Measurements from ENCODE around the gene NQO2. TPM values are rescaled to one million over a fixed set of nuclear protein-coding genes. Genes with fewer than 3 reads are reported as not detected.
"Not testable (repeated sequence)": the region's sequence is repeated elsewhere in the genome, so short reads cannot be mapped to it uniquely, and the experiment has no call there.

NQO2 gene
- total and polyA plus RNA-seq, 10 donors: 16.3 to 55.1 (median 30.7) TPM

DNA sequence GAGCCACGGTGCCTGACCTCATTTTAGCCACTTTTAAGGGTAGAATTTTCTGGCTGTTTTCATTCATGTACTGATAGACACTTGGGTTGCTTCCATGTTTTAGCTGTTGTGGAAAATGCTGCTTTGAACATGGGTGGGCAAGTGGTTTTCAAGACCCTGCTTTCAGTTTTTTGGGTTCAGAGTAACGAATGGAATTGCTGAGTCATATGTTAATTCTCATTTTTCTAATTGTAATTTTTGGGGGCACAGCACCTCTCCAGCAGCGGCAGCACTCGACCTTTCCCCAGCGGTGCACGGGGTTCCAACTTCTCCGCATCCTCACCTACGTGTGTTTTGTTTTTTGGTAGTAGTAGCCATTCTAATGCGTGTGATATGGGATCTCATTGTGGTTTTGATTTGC is 5.4 kb downstream of the NQO2 start:
- 88 to 93% (median 92%) methylated on average over 9 of the region's 9 CpGs for WGBS, 5 donors
- H3K27ac ChIP-seq: no peak overlapping the region
- no peak for DNase-seq

DNA sequence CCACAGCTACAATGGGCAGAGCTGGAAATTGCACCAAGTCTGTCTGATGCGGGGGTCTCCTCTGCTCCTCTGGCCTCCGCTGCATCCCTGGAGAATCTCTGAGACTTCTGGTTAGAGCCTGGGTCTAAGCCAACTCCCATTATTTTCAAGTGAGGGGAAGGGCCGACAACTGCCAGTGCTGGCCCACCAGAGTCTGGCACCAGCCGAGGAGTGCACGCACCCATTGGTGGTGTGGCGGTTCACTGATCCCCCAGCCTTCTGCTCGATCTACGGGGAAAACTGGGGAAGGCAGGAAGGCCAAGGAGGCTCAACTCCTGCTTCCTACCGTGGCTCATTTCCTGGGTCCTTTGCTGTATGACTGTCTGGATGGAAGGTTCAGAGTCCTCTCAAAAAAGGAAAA is 6.2 kb downstream of the NQO2 start:
- Histone ChIP-seq H3K36me3 (peaks cover 0 to 73% (median 29%) of the 10 kb centered on the region in 6 donors), H3K4me3 (no peak overlapping the region), H3K9me3 (peaks cover 0 to 10% (median 7%) of the 10 kb centered on the region in 8 donors), H3K4me1 (peaks cover 6 to 22% (median 16%) of the 10 kb centered on the region in 6 donors), H3K27ac (no peak overlapping the region), H3K27me3 (replicated peaks in 1 of 7) (no peaks in the 10 kb centered on the region)
- intact Hi-C loops (cut with DNase I; ENCODE audit: low total_unique reads): no loop called here
- 91 to 97% (median 95%) methylated on average over 8 to 9 of the region's 9 CpGs for WGBS, 5 donors
- no peak for TF ChIP-seq POLR2AphosphoS5 (IDR thresholded peaks at IDR 0.05)
- TF ChIP-seq, protein P1, sequence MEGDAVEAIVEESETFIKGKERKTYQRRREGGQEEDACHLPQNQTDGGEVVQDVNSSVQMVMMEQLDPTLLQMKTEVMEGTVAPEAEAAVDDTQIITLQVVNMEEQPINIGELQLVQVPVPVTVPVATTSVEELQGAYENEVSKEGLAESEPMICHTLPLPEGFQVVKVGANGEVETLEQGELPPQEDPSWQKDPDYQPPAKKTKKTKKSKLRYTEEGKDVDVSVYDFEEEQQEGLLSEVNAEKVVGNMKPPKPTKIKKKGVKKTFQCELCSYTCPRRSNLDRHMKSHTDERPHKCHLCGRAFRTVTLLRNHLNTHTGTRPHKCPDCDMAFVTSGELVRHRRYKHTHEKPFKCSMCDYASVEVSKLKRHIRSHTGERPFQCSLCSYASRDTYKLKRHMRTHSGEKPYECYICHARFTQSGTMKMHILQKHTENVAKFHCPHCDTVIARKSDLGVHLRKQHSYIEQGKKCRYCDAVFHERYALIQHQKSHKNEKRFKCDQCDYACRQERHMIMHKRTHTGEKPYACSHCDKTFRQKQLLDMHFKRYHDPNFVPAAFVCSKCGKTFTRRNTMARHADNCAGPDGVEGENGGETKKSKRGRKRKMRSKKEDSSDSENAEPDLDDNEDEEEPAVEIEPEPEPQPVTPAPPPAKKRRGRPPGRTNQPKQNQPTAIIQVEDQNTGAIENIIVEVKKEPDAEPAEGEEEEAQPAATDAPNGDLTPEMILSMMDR (IDR thresholded peaks at IDR 0.05 in 8 of 11, conservative IDR thresholded peaks at IDR 0.05 in 3 of 11): no peak
- no peak for TF ChIP-seq POLR2A (IDR thresholded peaks at IDR 0.05)
- DNase-seq: no peak

More for the DNA sequence above, 5.4 kb downstream of the NQO2 start:
- peaks cover 0 to 2% (median 0%) of the 10 kb centered on the region in 8 donors for H3K9me3 ChIP-seq
- intact Hi-C loops (cut with DNase I; ENCODE audit: low total_unique reads): no loop called here
- peaks cover 12 to 30% (median 24%) of the 10 kb centered on the region in 6 donors for H3K4me1 ChIP-seq
- no peak overlapping the region for H3K4me3 ChIP-seq
- no peak for TF ChIP-seq POLR2A (IDR thresholded peaks at IDR 0.05)
- TF ChIP-seq POLR2AphosphoS5 (IDR thresholded peaks at IDR 0.05): no peak
- TF ChIP-seq, protein P1 (IDR thresholded peaks at IDR 0.05 in 8 of 11, conservative IDR thresholded peaks at IDR 0.05 in 3 of 11): no peak
- no peaks in the 10 kb centered on the region for H3K27me3 ChIP-seq (replicated peaks in 1 of 7)
- peaks cover 0 to 65% (median 22%) of the 10 kb centered on the region in 6 donors for H3K36me3 ChIP-seq

DNA sequence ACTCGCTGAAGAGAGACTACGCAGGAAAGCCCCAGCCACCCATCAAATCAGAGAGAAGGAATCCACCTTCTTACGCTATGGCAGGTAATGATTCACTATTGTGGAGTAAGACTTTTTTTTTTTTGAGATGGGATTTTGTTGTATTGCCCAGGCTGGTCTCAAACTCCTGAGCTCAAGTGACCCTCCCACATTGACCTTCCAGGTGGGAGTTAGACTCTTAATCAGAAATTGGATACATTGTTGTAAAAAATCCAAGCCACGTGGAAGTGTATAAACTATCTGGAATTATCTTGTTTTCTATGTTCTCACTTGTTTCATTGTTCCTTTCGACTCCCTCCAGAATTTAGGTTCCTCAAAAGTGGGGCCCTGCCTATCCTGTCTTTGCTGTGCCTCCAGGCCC is 6.8 kb downstream of the NQO2 start:
- Histone ChIP-seq H3K4me3 (no peak overlapping the region), H3K27ac (no peak overlapping the region), H3K36me3 (peaks cover 0 to 79% (median 29%) of the 10 kb centered on the region in 6 donors), H3K9me3 (peaks cover 2 to 16% (median 13%) of the 10 kb centered on the region in 8 donors), H3K27me3 (replicated peaks in 1 of 7) (no peaks in the 10 kb centered on the region), H3K4me1 (peaks cover 2 to 16% (median 11%) of the 10 kb centered on the region in 6 donors)
- no peak for DNase-seq
- TF ChIP-seq POLR2AphosphoS5 (IDR thresholded peaks at IDR 0.05) (no peak), POLR2A (IDR thresholded peaks at IDR 0.05) (no peak)
- TF ChIP-seq, protein P1 (IDR thresholded peaks at IDR 0.05 in 8 of 11, conservative IDR thresholded peaks at IDR 0.05 in 3 of 11): no peak
- 86 to 94% (median 91%) methylated on average over 5 of the region's 5 CpGs for WGBS, 5 donors
- intact Hi-C loops (cut with DNase I; ENCODE audit: low total_unique reads): no loop called here

DNA sequence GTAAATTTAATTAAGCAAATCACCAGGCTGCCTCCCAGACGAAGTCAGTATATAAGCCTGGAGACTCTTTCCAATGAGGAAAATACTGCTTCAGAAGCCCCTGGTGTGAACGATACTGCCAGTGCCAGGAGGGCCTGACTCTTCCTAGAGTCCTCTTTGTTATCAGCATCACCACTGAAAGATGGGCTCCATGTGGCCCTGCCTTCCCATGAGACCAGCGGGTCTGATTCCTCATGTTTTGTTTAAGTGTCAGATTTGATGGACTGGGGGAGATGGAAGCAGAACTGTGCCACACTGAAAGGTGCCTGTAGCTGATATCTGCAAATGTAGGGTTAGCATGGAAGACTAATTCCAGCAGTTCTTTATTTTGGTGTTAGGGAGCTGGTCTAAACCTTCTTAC is 7.9 kb downstream of the NQO2 start:
- DNase-seq: no peak
- WGBS, 5 donors: 87 to 95% (median 93%) methylated on average over 3 of the region's 3 CpGs
- TF ChIP-seq POLR2A (IDR thresholded peaks at IDR 0.05): no peak
- TF ChIP-seq POLR2AphosphoS5 (IDR thresholded peaks at IDR 0.05): no peak
- TF ChIP-seq, protein P1 (IDR thresholded peaks at IDR 0.05 in 8 of 11, conservative IDR thresholded peaks at IDR 0.05 in 3 of 11): no peak
- Histone ChIP-seq H3K9me3 (peaks cover 2 to 27% (median 24%) of the 10 kb centered on the region in 8 donors), H3K4me1 (peaks cover 0 to 5% (median under 1%) of the 10 kb centered on the region in 6 donors), H3K36me3 (peaks cover 0 to 90% (median 29%) of the 10 kb centered on the region in 6 donors), H3K27me3 (replicated peaks in 1 of 7) (no peaks in the 10 kb centered on the region), H3K27ac (no peak overlapping the region), H3K4me3 (no peak overlapping the region)
- intact Hi-C loops (cut with DNase I; ENCODE audit: low total_unique reads): no loop called here

DNA sequence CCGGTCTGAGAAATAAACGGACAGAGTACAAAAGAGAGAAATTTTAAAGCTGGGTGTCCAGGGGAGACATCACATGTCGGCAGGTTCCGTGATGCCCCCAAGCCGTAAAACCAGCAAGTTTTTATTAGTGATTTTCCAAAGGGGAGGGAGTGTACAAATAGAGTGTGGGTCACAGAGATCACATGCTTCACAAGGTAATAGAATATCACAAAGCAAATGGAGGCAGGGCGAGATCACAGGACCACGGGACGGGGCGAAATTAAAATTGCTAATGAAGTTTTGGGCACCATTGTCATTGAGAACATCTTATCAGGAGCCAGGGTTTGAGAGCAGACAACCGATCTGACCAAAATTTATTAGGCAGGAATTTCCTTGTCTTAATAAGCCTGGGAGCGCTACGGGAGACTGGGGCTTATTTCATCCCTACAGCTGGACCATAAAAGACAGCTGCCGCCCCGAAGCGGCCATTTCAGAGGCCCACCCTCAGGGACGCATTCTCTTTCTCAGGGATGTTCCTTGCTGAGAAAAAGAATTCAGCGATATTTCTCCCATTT is 9.1 kb downstream of the NQO2 start:
- 96 to 98% (median 97%) methylated on average over 17 of the region's 17 CpGs for WGBS, 5 donors
- H3K4me3 ChIP-seq; intact Hi-C loops (cut with DNase I; ENCODE audit: low total_unique reads); H3K27ac ChIP-seq; H3K27me3 ChIP-seq (replicated peaks in 1 of 7); H3K4me1 ChIP-seq; DNase-seq: not testable (repeated sequence)
- Histone ChIP-seq H3K36me3 (peaks cover 0 to 100% (median 32%) of the 10 kb centered on the region in 6 donors), H3K9me3 (peaks cover 2 to 28% (median 25%) of the 10 kb centered on the region in 8 donors)
